Activated naive CD4-positive, alpha-beta T cell treated with anti-CD3 and anti-CD28 coated beads, Interleukin-2, amount 10 ng/mL, durations not matched to agents 7 days and 5 days (primary cell): ENCODE results near the gene MS4A12.
"Not testable (repeated sequence)": the region's sequence is repeated elsewhere in the genome, so short reads cannot be mapped to it uniquely, and the experiment has no call there.

ENCODE experiments used
- CTCF ChIA-PET: fragments of 350-600 bp; sonication (Branson Sonifier 250); formaldehyde crosslinking; loops from one replicate; lab custom pipeline; 2021; ENCODE audit warnings: antibody characterized with exemption; lab: Charles Lee
- DNase-seq: peaks from one replicate; pipeline ENCODE4 v3.0.0-alpha.2; 2020
- H3K27ac Mint-ChIP-seq: one replicate; pipeline ENCODE4 v1.8.0; 2021; ENCODE audit warnings: mild to moderate bottlenecking, moderate library complexity, mixed read lengths
- H3K27me3 Mint-ChIP-seq: one replicate; pipeline ENCODE4 v1.8.0; 2021; ENCODE audit warnings: mild to moderate bottlenecking, mixed read lengths
- H3K36me3 Mint-ChIP-seq: one replicate; pipeline ENCODE4 v1.8.0; 2021; ENCODE audit warnings: mixed read lengths
- H3K4me1 Mint-ChIP-seq: one replicate; pipeline ENCODE4 v1.8.0; 2021; ENCODE audit warnings: mixed read lengths
- H3K4me3 Mint-ChIP-seq: one replicate; pipeline ENCODE4 v1.8.0; 2021; ENCODE audit warnings: mild to moderate bottlenecking, moderate library complexity, mixed read lengths
- H3K9me3 Mint-ChIP-seq: one replicate; pipeline ENCODE4 v1.8.0; 2021; ENCODE audit warnings: mixed read lengths

The MS4A12 gene

GRCh38 chr11:60498853-60499252, 6.3 kb downstream of the MS4A12 start:
- Mint-ChIP-seq H3K9me3 (no peaks in the 10 kb centered on the region), H3K4me1 (peaks cover 3% of the 10 kb centered on the region), H3K27ac (no peak overlapping the region), H3K36me3 (no peaks in the 10 kb centered on the region), H3K4me3 (no peak overlapping the region), H3K27me3 (peaks cover 45% of the 10 kb centered on the region)
- CTCF ChIA-PET = interaction anchor here (1.2 kb wide), 1 partner anchor 135 kb away, joined by 3 read pairs; no protein-coding TSS in a partner anchor
- DNase-seq = no peak

GRCh38 chr11:60500276-60500910, 7.8 kb downstream of the MS4A12 start:
- DNase-seq = no peak
- H3K4me1 Mint-ChIP-seq = peaks cover 17% of the 10 kb centered on the region
- H3K36me3 Mint-ChIP-seq = no peaks in the 10 kb centered on the region
- H3K27ac Mint-ChIP-seq = peak overlapping the region; percentile 3
- H3K27me3 Mint-ChIP-seq = peaks cover 45% of the 10 kb centered on the region
- CTCF ChIA-PET = no interaction called here
- no peak overlapping the region for H3K4me3 Mint-ChIP-seq
- no peaks in the 10 kb centered on the region for H3K9me3 Mint-ChIP-seq

GRCh38 chr11:60502221-60502775, 9.7 kb downstream of the MS4A12 start:
- peaks cover 46% of the 10 kb centered on the region for H3K27me3 Mint-ChIP-seq
- H3K9me3 Mint-ChIP-seq = no peaks in the 10 kb centered on the region
- no peak overlapping the region for H3K4me3 Mint-ChIP-seq
- H3K4me1 Mint-ChIP-seq = peaks cover 17% of the 10 kb centered on the region
- no peak overlapping the region for H3K27ac Mint-ChIP-seq
- no peaks in the 10 kb centered on the region for H3K36me3 Mint-ChIP-seq
- CTCF ChIA-PET = interaction anchor here (1.1 kb wide), 1 partner anchor 15 kb away, joined by 3 read pairs; no protein-coding TSS in a partner anchor
- no peak for DNase-seq

- Mint-ChIP-seq H3K4me1 (peaks cover 17% of the 10 kb centered on the region), H3K4me3 (no peak overlapping the region), H3K27ac (no peak overlapping the region), H3K27me3 (peaks cover 37% of the 10 kb centered on the region), H3K36me3 (no peaks in the 10 kb centered on the region), H3K9me3 (no peaks in the 10 kb centered on the region)
- CTCF ChIA-PET = interaction anchor here (1.0 kb wide), 1 partner anchor 141 kb away, joined by 4 read pairs; no protein-coding TSS in a partner anchor
- peak; percentile 25 for DNase-seq
These were observed 11.8 kb downstream of the MS4A12 start for GRCh38 chr11:60504219-60504905.

- H3K36me3 Mint-ChIP-seq, H3K4me3 Mint-ChIP-seq, H3K9me3 Mint-ChIP-seq, DNase-seq, H3K4me1 Mint-ChIP-seq, H3K27ac Mint-ChIP-seq: not testable (repeated sequence)
- H3K27me3 Mint-ChIP-seq = peaks cover 22% of the 10 kb centered on the region
- CTCF ChIA-PET = interaction anchor here (0.6 kb wide), 1 partner anchor 50 kb away, joined by 3 read pairs; no protein-coding TSS in a partner anchor
These were observed 17.0 kb downstream of the MS4A12 start for GRCh38 chr11:60509609-60510008.

- H3K9me3 Mint-ChIP-seq, H3K4me1 Mint-ChIP-seq, H3K36me3 Mint-ChIP-seq, H3K4me3 Mint-ChIP-seq, DNase-seq, CTCF ChIA-PET, H3K27ac Mint-ChIP-seq: not testable (repeated sequence)
- H3K27me3 Mint-ChIP-seq = peaks cover 24% of the 10 kb centered on the region
These were observed 17.6 kb downstream of the MS4A12 start for GRCh38 chr11:60510209-60510608.

GRCh38 chr11:60511393-60511792, 18.8 kb downstream of the MS4A12 start:
- no peak overlapping the region for H3K4me3 Mint-ChIP-seq
- H3K36me3 Mint-ChIP-seq = no peaks in the 10 kb centered on the region
- DNase-seq = no peak
- H3K9me3 Mint-ChIP-seq = peaks cover 4% of the 10 kb centered on the region
- no peaks in the 10 kb centered on the region for H3K4me1 Mint-ChIP-seq
- peaks cover 21% of the 10 kb centered on the region for H3K27me3 Mint-ChIP-seq
- CTCF ChIA-PET = no interaction called here
- H3K27ac Mint-ChIP-seq = no peak overlapping the region

GRCh38 chr11:60512651-60513225, 20.2 kb downstream of the MS4A12 start:
- Mint-ChIP-seq H3K4me3 (no peak overlapping the region), H3K36me3 (no peaks in the 10 kb centered on the region), H3K27me3 (peaks cover 17% of the 10 kb centered on the region), H3K4me1 (no peaks in the 10 kb centered on the region), H3K27ac (no peak overlapping the region), H3K9me3 (peaks cover 4% of the 10 kb centered on the region)
- DNase-seq = no peak
- CTCF ChIA-PET = no interaction called here

GRCh38 chr11:60513496-60514460, 21.2 kb downstream of the MS4A12 start:
- Mint-ChIP-seq H3K27ac (no peak overlapping the region), H3K4me3 (no peak overlapping the region), H3K9me3 (peaks cover 4% of the 10 kb centered on the region), H3K27me3 (peaks cover 13% of the 10 kb centered on the region), H3K36me3 (no peaks in the 10 kb centered on the region), H3K4me1 (no peaks in the 10 kb centered on the region)
- CTCF ChIA-PET = no interaction called here
- no peak for DNase-seq

- H3K9me3 Mint-ChIP-seq = no peaks in the 10 kb centered on the region
- no peak within 1 kb of the TSS for H3K27ac Mint-ChIP-seq
- no peaks in the 10 kb centered on the region for H3K36me3 Mint-ChIP-seq
- peaks cover 13% of the 10 kb centered on the region for H3K27me3 Mint-ChIP-seq
- DNase-seq = no peak
- no peak within 1 kb of the TSS for H3K4me3 Mint-ChIP-seq
- CTCF ChIA-PET = no interaction called here
- H3K4me1 Mint-ChIP-seq = no peaks in the 10 kb centered on the region
These were observed 22.7 kb downstream of the MS4A12 start, which contains the start of gene MS4A13 for GRCh38 chr11:60515144-60515855. TSS of gene MS4A13 (plus strand) at chr11:60515392. CDS start at chr11:60518084, 2,692 bp downstream.

GRCh38 chr11:60528465-60528864, 35.9 kb downstream of the MS4A12 start:
- CTCF ChIA-PET = no interaction called here
- peaks cover 4% of the 10 kb centered on the region for H3K9me3 Mint-ChIP-seq
- H3K4me3 Mint-ChIP-seq = no peak overlapping the region
- H3K36me3 Mint-ChIP-seq = no peaks in the 10 kb centered on the region
- no peak for DNase-seq
- H3K27me3 Mint-ChIP-seq = no peaks in the 10 kb centered on the region
- H3K27ac Mint-ChIP-seq = no peak overlapping the region
- H3K4me1 Mint-ChIP-seq = no peaks in the 10 kb centered on the region

- Mint-ChIP-seq H3K27ac (no peak overlapping the region), H3K4me1 (no peaks in the 10 kb centered on the region), H3K27me3 (no peaks in the 10 kb centered on the region), H3K36me3 (no peaks in the 10 kb centered on the region), H3K9me3 (peaks cover 4% of the 10 kb centered on the region), H3K4me3 (no peak overlapping the region)
- DNase-seq = no peak
- CTCF ChIA-PET = no interaction called here
These were observed 36.4 kb downstream of the MS4A12 start for GRCh38 chr11:60528934-60529333.

GRCh38 chr11:60530454-60531100, 38.0 kb downstream of the MS4A12 start:
- no peaks in the 10 kb centered on the region for H3K27me3 Mint-ChIP-seq
- CTCF ChIA-PET = no interaction called here
- H3K9me3 Mint-ChIP-seq = peaks cover 4% of the 10 kb centered on the region
- no peak overlapping the region for H3K4me3 Mint-ChIP-seq
- H3K36me3 Mint-ChIP-seq = no peaks in the 10 kb centered on the region
- no peak for DNase-seq
- no peak overlapping the region for H3K27ac Mint-ChIP-seq
- no peaks in the 10 kb centered on the region for H3K4me1 Mint-ChIP-seq
